ENCODE data around the gene SH3PXD2A. TPM values are rescaled to one million over a fixed set of nuclear protein-coding genes. Genes with fewer than 3 reads are reported as not detected.
A peak's percentile ranks its signal among the peaks of the same experiment; 100 is the strongest.

SH3PXD2A gene
- total and polyA plus RNA-seq, 3 donors from 2014 or later, result 10.8 to 12.1 (median 12.0) TPM

DNA sequence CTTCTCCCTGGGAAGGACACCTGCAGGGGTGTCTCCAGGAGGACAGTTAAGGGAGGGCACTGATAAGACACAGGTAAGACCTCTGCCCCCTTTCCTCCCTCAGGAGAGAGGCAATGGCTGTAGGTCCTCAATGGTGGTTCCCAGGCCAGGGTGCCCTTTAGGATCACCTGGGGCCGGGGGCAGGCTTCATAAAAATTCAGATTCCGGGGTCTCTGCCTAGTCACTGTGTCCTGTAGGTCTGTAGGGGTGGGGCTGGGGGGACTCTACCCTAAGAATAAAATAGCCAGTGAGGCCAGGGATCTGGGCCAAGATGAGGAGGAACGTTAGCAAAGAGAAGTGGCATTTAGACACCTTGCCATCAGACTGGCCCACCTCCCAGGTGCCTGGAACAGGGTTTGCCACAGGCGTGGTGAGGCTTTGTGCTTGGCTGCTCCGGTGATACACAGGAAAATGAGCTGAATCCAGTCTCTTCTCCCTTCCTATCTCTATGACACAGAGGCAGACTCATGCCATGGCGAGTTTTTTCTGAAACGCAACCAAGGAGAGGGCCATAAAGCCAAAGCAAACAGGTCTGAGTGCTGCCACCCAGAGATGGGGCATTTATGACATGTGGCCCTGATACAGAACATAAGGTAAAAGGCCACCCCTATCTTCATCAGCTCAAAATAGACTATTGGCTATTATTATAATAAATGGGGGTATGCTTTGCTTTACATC lies 52.6 kb downstream of the SH3PXD2A start:
- Histone ChIP-seq H3K4me3 (no peak overlapping the region), H3K9me3 (no peaks in the 10 kb centered on the region), H3K27me3 (no peaks in the 10 kb centered on the region), H3K36me3 (ENCODE audit: low read depth, missing control alignments) (no peaks in the 10 kb centered on the region), H3K27ac (no peak overlapping the region), H3K4me1 (no peaks in the 10 kb centered on the region)
- WGBS, 2 donors, result 86 to 91% methylated on average over 5 to 7 of the region's 7 CpGs
- intact Hi-C loops (cut with DNase I; ENCODE audit: low total_unique reads), result no loop called here
- DNase-seq, result no peak
- no peak for TF ChIP-seq POLR2A (IDR thresholded peaks at IDR 0.05)
- TF ChIP-seq, protein P1, sequence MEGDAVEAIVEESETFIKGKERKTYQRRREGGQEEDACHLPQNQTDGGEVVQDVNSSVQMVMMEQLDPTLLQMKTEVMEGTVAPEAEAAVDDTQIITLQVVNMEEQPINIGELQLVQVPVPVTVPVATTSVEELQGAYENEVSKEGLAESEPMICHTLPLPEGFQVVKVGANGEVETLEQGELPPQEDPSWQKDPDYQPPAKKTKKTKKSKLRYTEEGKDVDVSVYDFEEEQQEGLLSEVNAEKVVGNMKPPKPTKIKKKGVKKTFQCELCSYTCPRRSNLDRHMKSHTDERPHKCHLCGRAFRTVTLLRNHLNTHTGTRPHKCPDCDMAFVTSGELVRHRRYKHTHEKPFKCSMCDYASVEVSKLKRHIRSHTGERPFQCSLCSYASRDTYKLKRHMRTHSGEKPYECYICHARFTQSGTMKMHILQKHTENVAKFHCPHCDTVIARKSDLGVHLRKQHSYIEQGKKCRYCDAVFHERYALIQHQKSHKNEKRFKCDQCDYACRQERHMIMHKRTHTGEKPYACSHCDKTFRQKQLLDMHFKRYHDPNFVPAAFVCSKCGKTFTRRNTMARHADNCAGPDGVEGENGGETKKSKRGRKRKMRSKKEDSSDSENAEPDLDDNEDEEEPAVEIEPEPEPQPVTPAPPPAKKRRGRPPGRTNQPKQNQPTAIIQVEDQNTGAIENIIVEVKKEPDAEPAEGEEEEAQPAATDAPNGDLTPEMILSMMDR (IDR thresholded peaks at IDR 0.05), result no peak

GRCh38 chr10:103802081-103802480 lies 53.3 kb downstream of the SH3PXD2A start:
- Histone ChIP-seq H3K4me3 (no peak overlapping the region), H3K27ac (no peak overlapping the region), H3K4me1 (no peaks in the 10 kb centered on the region), H3K36me3 (ENCODE audit: low read depth, missing control alignments) (no peaks in the 10 kb centered on the region), H3K27me3 (no peaks in the 10 kb centered on the region), H3K9me3 (no peaks in the 10 kb centered on the region)
- WGBS, 2 donors, result 84 to 86% methylated on average over 6 of the region's 6 CpGs
- no peak for DNase-seq
- no peak for TF ChIP-seq POLR2A (IDR thresholded peaks at IDR 0.05)
- TF ChIP-seq, protein P1 (IDR thresholded peaks at IDR 0.05), result no peak
- intact Hi-C loops (cut with DNase I; ENCODE audit: low total_unique reads), result no loop called here

- Histone ChIP-seq H3K4me1 (no peaks in the 10 kb centered on the region), H3K9me3 (no peaks in the 10 kb centered on the region), H3K36me3 (ENCODE audit: low read depth, missing control alignments) (no peaks in the 10 kb centered on the region), H3K27ac (no peak overlapping the region), H3K4me3 (no peak overlapping the region), H3K27me3 (no peaks in the 10 kb centered on the region)
- TF ChIP-seq, protein P1 (IDR thresholded peaks at IDR 0.05), result no peak
- TF ChIP-seq POLR2A (IDR thresholded peaks at IDR 0.05), result no peak
- intact Hi-C loops (cut with DNase I; ENCODE audit: low total_unique reads), result no loop called here
- DNase-seq, result peak; percentile 41
- 72 to 75% methylated on average over 8 to 10 of the region's 10 CpGs for WGBS, 2 donors
Measured at GRCh38 chr10:103800789-103801540, 54.4 kb downstream of the SH3PXD2A start.

DNA sequence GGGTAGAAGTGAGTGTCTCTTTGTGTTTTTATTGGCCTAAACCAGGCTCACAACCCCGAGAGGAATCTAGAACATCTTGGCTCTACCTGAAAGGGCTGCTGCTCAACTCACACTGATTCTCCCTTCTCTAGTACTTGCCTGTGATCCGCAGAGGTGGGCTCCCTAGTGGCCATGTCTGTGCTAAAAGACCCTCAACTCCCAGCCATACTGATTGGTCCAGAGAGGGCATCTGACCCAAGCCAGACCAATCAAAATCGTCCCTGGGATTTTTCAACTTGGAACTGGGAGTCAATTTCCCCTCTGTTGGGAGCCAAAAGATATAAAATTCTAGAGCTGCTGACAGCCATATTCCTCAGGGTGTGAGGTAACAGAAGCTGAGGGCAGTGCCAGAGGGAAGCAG lies 55.3 kb downstream of the SH3PXD2A start:
- Histone ChIP-seq H3K27me3 (no peaks in the 10 kb centered on the region), H3K36me3 (ENCODE audit: low read depth, missing control alignments) (no peaks in the 10 kb centered on the region), H3K4me1 (no peaks in the 10 kb centered on the region), H3K4me3 (no peak overlapping the region), H3K9me3 (no peaks in the 10 kb centered on the region), H3K27ac (no peak overlapping the region)
- intact Hi-C loops (cut with DNase I; ENCODE audit: low total_unique reads), result no loop called here
- no peak for DNase-seq
- WGBS, 2 donors, result 87 to 100% methylated on average over 3 of the region's 3 CpGs
- TF ChIP-seq POLR2A (IDR thresholded peaks at IDR 0.05), result no peak
- TF ChIP-seq, protein P1 (IDR thresholded peaks at IDR 0.05), result no peak
